Stimulated activated CD8-positive, alpha-beta memory T cell treated with anti-CD3 and anti-CD28 coated beads, Interleukin-15, amount 100 ng/mL, for 48 hours (primary cell): ENCODE measurements around the gene PLA2G4C.

Experiments
- DNase-seq, 2 donors: peaks; one replicate each; pipeline ENCODE4 v3.0.0-alpha.2; 2020; ENCODE audit warnings: low read depth in 2 of 2

The PLA2G4C gene, protein sequence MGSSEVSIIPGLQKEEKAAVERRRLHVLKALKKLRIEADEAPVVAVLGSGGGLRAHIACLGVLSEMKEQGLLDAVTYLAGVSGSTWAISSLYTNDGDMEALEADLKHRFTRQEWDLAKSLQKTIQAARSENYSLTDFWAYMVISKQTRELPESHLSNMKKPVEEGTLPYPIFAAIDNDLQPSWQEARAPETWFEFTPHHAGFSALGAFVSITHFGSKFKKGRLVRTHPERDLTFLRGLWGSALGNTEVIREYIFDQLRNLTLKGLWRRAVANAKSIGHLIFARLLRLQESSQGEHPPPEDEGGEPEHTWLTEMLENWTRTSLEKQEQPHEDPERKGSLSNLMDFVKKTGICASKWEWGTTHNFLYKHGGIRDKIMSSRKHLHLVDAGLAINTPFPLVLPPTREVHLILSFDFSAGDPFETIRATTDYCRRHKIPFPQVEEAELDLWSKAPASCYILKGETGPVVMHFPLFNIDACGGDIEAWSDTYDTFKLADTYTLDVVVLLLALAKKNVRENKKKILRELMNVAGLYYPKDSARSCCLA

DNA sequence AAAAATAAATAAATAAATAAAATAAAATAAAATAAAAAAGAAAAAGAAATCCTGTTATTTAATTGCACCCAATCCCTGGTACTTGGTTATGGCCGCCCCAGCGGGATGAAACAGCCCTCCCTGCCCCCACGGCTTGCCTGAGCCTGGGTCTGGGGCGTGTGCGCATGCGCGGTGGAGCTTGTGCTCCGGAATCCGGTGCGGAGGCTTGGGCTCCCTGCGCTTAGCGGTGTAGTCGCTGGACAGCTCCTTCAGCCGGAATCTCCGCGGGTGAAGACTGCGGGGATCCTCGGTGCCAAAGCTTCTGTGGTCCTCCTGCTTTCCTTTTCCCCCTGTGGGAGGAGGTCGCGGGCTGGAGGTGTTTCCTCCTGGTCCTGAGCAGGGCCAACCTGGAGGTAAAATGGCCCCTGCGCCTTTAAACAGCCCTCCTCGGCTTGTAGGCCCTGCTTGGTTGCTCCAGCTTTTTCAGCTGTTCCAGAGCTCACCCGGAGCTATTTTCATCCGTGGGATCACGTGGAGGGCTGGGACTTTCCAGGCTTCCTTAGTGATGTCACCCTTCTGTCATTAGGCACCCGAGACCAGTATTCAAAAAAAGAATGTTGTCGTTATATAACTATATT lies at the start of gene PLA2G4C:
PLA2G4C (minus strand) TSS at position 468 of the 617 bp plus-strand sequence. CDS start 4,288 bp downstream, outside the sequence.
- DNase-seq, result peak; percentile 70 to 73

DNA sequence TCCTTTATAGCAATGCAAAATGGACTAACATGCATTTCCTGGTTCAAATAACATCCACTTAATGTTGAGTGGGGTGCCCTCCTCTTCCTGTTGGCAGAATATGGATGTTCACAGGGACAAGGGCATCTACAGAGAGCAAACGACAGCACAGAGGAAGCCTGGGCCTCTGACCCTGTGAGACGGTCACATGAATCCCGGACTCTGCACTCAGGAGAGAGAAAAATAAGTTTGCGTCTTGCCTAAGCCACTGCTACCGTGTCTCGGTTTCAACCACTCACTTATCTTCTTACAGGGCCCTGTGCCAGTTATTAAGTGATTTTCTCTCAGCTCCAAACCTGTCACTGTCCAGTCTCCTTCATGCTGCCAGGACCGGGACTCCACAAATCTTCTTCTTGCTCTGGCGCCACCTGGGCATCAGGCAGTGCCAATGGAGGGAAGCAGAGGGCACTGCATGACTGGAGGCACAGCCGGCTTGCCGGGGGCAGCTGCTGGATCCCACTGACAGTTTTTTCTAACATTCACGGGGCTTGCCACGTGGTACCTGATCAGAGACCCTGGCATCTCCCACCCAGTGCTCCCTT lies 47.7 kb upstream of the PLA2G4C start:
- DNase-seq, result no peak

DNA sequence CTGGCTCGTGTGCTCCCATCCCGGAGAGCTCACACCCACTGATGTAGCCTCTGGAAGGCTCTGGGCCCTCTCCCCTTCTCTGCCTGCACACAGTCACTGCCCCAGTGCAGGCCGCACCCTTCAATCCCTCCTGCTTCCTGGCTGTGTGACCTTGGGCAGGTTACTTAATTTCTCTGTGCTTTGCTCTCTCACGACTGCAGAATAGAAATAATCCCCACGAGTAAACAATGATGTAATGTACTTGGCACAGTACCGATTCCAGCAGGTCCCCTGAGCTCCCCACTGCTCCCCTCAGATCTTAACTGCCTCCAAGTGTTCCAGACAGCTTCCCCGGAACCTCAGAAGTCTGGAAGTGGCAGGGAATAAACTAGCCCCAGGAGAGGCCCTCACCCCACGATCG lies 43.4 kb upstream of the PLA2G4C start:
- no peak for DNase-seq

DNA sequence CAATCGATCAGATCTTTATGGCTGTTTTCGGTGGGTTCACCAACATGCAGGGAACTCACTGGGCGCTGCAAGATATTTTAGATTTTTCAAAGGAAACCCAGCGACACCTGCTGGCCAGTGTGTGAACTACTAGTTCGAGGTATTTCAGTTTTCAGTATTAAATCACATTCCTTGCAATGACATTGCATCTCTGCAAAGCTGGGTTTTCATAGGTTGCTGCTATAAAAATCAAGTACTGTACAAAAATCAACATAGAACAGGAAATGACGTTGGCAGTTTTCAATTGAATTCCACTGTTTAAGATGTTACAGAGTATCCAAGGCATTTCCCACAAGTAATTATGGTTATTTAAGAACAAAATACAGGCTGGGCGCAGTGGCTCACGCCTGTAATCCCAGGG lies 41.9 kb upstream of the PLA2G4C start:
- DNase-seq, result peak in 1 of 2 donors; percentile 8

DNA sequence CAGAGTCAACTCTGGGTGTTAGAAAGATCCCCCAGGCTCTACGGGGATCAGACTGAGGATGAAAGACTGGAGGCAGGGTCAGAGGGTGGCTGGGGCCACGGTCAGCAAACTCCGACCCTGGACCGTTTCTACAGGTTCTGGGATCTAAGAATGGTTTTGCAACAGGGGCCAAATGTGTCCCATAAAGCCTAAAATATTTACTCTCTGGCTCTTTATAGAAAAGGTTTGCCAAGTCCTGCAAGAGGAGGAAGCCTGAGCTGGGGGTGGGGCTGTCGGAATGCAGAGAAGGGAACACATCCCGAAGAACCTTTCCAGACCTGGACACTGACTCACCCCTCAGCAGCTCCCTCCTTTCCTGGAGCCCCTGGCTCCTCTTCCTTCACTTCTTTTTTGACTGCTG lies 38.8 kb upstream of the PLA2G4C start:
- no peak for DNase-seq

DNA sequence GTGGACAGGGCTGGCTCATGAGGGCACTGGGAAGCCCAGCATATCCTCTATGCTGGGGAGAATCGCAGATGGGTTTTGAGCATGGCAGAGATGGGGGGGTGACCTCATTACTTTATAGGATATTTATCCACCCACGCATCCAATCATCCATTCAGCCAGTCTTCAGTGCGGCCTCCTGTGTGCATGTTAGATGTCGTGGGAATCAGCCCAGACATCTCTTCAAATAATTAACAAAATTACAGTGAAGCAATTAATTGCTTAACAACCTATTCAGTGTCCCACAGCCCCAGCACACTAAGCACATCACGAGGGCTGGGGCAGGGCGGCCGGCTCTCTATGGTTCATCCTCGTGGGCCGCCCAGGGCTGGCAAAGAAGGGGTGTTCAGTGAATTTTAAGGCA lies 38.0 kb upstream of the PLA2G4C start:
- no peak for DNase-seq

DNA sequence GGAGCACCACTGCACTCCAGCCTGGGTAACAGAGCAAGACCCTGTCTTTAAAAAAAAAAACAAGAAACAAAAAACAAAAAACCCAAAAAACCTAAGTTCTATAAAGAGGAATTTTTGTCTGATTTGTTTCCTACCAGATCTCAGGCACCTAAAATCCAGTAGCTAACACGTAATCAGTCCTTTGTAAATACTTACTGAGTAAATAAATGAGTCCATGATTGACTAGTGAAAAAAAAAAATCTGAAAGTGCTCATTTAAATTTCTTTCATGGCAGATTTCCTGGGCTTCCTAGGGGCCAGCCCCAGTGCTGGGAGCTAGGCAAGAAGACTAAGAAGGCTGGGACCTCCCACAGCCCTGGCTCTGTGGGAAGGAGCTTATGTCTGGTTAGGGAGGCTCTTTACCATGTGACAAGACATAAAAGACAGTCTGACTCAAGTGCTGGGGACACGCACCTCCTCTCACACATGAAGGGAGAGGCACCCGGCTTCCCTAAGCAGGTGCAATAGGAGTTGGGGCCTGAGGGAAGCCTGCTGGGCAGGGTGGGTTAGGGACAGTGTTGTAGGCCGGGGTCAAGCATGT lies 37.1 kb upstream of the PLA2G4C start:
- no peak for DNase-seq

DNA sequence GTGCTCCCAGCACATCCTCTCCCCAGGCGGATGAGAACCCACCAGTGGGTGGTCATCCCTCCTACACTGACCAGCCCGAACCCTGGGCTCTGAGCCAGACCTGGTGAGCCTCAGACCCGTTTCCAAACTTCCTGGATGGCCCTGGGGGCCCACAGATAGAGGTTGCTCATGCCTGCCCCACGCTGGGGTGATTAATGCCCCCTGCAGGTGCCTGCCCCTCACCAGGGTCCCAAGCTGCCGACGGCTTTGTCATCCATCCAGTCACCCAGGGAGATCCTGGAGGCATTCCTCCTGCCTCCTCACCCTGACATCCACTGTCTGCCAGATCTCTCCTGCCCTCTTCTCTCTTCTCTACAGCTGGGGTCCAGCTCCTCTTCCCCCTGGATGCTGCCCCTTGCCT lies 28.4 kb upstream of the PLA2G4C start:
- DNase-seq, result no peak

DNA sequence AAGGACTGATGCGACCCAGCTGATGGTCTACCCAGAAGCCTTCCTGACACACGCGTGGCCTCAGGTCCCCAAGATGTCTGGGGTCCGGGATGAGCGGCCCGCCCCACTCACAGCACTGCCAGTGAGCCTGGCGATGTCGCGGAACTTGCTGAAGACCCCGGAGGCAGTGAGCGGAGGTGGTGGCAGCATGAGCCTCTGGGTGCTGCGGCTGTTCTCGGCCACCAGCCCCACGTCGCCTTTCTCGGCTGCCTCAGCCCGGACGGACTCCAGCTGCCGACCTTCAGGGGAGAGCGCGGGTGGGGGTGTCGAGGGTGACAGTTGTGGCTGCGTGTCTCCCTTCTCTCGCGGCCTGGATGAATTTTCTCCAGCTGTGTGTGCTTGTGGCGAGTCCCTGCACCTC lies 26.8 kb upstream of the PLA2G4C start:
- DNase-seq, result no peak

DNA sequence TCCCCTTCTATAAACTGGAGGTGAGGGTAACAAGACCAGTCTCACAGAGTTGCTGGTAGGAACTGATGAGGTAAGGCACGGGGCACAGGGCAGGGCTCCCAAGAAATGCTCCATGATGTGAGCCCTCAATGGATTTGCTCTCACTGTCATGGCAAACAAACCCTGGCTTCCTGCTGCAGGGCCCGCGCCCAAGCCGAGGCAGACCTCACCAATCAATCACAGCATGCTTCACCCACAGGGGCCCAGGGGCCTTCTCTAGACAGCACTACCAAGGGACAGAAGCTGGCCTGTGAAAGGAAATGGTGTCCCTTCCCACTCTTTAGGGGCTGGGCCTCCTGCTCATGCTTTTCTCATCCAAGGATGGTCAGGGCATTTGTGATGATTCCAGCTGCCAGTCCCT lies 25.9 kb upstream of the PLA2G4C start:
- no peak for DNase-seq

DNA sequence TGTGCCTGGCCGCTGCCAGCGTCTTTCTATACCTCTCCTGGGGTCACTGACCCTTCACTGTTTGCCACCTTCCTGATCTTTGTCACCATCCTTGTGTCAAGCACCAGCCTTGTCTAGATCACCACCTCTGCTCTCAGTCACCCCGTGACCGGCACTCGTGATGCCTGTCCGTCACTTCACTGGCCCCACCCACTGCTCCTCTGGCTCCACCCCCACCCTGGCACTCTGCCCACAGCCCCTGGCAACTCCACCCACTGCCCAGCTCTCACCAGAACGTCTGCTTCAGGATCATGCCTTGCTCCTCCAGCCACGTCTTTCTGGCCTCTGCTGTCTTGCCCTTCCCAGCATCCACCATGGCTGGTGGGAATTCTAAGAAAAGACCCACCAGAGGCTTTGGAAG lies 24.8 kb upstream of the PLA2G4C start:
- DNase-seq, result peak in 1 of 2 donors; percentile 12

DNA sequence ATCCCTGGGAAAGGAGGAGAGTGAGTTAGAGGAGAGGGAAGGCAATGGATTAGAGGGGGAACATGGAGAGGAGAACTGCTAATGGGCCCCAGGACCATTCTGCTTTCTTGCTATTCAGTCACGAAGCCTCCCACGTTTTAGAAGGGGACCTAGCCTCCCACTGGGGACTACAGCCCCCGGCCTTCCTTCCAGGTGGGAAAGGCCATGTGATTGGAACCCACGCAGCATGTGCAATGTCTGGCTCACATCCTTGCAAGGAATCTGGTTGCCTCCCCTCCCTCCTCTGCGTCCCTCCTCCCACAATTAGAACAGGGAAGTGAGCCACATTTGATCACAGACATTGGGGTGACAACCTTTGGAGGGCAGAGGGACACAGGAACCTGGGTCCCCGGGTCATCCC lies 22.5 kb upstream of the PLA2G4C start:
- DNase-seq, result no peak

DNA sequence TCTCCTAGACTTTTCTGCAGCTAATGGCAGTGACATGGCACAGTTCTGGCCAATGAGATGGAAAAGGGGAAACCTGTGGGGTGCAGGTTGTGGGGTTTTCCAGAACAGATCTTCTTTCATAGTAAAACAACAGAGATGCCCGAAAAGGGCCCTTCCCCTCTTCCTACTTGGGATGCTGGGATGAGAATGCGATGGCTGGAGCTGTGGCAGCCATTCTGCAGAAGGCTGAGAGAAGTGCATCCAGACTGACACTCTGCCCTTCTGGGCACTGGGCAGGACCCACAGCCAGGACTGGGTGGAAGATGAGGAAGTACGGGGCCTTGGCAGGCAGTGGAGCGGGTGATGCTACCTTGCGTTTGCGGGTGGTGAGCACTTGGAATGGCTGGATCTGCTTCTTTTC lies 16.9 kb upstream of the PLA2G4C start:
- DNase-seq, result no peak

DNA sequence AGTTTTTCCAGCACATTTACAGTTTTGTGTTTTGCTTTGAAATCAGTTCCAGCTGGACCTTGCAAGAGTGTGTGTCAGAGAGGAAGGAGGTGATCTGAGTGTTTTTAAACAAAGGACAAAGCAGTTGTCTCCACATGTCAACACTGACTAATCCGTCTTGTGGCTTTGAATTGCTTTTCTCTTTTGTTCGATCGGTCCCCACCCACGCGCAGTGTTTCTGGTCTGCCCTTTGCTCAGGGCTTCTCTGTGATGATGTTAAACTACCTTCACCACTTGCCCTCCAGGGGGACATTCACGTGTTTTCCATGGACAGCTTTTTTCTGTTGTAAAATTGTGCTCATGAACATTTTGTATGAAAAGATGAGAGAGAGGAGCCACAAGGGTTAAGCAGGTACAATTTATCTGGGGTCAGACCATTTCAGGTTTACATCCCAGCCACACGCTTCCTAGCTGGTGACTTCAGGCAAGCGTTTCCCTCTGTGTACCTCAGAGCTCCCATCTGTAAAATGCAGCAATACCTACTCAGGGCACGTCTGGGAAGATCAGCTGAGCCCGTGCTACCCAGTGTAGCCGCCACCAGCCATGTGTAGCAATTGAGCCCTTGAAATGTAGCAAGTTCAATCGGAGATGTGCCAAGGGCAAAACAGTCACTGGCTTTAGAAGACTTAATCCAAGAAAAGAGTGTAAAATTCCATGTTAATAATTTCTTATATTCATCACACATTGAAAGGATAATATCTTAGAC lies 13.5 kb upstream of the PLA2G4C start:
- peak; percentile 50 to 58 for DNase-seq

DNA sequence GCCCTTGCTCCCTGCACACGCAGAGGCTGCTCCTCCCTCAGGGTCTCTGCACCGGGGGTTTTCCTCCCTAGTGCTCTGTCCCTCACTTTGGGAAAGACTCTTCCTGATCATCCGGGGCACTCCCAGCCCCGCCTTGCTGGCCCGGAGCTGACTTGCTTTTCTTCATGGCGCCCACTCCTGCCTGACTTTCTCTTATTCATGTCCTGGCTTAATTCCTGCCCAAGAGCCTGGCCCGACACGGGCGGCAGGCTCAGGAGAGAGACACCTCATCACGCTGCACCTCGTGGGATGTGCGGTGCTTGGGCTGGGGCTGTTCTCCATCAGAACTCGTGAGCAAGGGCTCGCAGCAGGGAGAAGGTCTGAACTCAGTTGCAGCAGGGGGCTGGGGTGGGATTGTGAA lies 11.8 kb upstream of the PLA2G4C start:
- DNase-seq, result no peak

DNA sequence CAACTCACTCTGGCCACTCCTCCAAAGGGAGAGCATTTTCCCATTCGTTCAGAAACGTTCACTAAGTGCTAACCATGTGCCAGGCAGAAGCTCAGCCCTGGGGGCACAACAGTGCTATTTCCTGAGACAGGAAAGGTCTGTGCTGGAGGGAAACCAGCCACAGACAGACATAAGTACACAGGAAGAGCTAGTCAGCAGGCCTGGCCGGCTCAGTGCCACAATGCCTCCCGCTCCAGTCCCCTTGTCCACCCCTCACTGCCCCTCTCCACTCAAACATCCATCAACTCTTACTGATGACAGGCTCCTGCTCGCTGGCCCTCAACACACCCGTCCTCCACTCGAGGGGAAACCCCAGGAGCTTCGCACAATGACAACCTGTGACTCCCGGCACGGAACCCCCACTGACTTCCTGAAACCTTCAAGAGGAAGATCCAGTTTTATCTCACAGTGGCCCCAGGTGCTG lies 11.3 kb upstream of the PLA2G4C start:
- DNase-seq, result no peak

DNA sequence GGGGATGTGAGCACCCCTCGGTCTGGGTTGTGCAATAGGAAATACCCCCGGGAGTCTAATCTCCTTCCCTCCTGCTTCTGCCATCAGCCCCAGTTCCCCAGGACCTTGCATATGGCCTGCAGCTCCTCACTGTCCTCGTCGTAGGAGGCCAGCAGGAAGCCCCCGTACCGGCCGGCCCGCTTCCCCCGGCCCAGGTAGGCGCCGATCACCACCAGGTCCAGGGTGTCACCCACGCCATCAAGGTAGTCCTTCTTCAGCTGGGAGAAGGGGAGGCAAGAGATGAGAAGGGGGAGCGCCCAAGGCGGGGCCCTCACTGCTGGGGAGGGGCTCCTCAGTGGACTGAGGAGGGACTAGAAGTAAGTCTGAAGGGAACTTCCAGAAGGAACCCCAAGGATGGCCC lies 10.4 kb upstream of the PLA2G4C start:
- DNase-seq, result no peak

DNA sequence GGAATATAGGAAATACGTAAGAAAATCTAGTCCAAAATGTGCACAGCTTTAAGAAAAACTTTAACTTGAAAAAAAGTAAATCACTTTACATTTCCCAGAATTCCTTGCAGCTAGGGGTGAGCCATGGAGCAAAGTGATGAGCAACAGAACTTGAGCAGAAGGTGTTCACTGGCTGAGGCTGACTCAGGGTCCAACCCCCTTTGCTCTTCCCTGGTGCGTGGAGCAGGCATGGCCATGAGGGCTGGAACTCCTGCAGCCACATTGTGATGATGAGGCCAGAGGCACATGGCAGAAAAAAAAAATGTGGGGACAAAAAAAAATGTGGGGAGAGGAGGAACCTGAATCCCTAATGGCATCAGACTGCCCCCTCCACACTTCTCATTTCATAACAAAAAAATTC lies 9.9 kb upstream of the PLA2G4C start:
- no peak for DNase-seq

DNA sequence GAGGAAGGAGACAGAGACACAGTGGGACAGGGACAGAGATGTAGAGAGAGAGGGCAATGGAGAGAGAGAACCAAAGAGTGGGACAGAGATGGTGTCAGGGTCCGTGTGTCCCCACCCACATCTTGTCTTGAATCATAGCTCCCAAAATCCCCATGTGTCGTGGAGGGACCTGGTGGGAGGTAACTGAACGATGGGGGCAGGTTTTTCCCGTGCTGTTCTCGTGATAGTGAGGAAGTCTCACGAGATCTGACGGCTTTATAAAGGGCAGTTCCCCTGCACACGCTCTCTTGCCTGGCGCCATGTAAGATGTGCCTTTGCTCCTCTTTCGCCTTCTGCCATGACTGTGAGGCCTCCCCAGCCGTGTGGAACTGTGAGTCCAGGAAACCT lies 7.5 kb upstream of the PLA2G4C start:
- DNase-seq, result no peak

DNA sequence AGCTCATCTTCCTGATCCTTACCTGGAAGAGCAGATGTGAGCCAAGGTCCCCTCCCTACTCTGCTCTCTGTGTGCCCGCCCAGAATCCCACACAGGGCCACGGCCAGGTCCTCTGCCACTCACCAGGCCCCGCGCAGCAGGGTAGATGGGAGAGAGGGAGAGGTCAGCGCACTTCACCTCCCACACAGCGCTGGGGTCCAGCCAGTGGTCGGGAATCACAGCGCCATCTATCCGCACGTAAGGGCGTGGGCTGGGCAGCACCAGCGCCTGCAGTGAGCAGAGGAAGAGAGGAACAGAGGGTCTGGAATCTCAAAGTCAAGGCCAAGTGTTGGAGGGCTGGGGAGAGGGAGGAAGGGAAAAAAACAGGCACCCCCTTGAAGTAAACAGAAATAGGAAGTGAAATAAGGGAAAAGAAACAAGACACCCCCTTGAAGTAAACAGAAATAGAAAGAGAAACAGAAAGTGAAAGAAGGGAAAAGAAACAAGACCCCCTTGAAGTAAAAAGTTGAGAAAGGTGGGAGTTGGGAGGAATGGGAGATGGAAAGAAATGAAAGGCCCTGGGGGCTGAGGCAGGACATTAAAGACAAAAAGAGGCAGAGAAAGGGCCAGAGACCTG lies 7.0 kb upstream of the PLA2G4C start:
- no peak for DNase-seq

DNA sequence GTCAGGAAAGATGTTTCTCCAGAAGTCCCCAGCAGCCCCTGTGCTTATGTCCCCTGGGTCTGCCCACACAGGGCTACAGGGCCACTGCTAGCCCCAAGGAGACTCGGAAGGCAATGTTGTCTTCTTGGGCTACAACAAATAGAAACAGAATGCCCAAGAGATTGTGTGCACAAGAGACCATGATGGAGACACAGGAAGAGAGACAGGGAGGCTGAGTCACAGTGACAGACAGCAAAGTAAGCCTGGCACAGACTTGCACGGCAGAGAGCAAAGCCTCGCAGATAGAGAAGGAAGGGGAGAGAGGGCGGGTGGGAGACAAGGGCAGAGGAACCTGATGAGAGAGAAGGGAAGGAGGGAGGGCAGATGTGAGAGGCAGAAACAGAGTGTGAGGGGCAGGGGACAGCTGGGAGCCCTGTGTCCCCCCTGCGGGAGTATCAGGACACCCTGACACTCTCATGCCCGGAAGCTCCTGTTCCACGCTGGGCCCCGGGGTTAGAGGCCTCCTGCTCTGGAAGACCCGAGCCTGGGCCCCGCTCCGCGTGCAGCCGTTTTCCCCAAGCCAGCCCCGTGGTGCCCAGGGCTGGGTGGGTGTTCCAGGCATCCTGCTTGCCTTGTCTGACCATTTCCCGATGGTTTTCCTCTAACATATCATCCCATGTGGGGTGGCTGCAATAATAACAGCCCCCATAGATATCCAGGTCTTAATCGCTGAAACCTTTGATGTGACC lies 2.7 kb upstream of the PLA2G4C start:
- no peak for DNase-seq
